WTC11 (cell line): ENCODE measurements around the gene TMTC2.

Experiments used
- FOXJ3 ChIP-seq: sonication (generic); formaldehyde crosslinking; IDR thresholded peaks from 2 replicates; pipeline ENCODE4 v1.9.0; 2021; ENCODE audit warnings: missing genetic modification reagents, mild to moderate bottlenecking, borderline replicate concordance
- KAT7 ChIP-seq: sonication (generic); formaldehyde crosslinking; IDR thresholded peaks from 2 replicates; pipeline ENCODE4 v1.8.1; 2023; ENCODE audit warnings: missing genetic modification reagents, mild to moderate bottlenecking, borderline replicate concordance
- MYBL2 ChIP-seq: sonication (generic); formaldehyde crosslinking; IDR thresholded peaks from 2 replicates; pipeline ENCODE4 v1.8.1; 2023; ENCODE audit warnings: mild to moderate bottlenecking, moderate library complexity, missing genetic modification reagents
- NFYB ChIP-seq: sonication (generic); formaldehyde crosslinking; conservative IDR thresholded peaks from 2 replicates; pipeline ENCODE4 v1.8.0; 2022; ENCODE audit warnings: low read depth, missing genetic modification reagents
- NR3C1 ChIP-seq: sonication (generic); formaldehyde crosslinking; conservative IDR thresholded peaks from 2 replicates; pipeline ENCODE4 v1.8.1; 2023; ENCODE audit warnings: low read depth, mild to moderate bottlenecking, missing genetic modification reagents
- ZNF138 ChIP-seq: sonication (generic); formaldehyde crosslinking; conservative IDR thresholded peaks from 2 replicates; pipeline ENCODE4 v1.8.1; 2022; ENCODE audit warnings: mild to moderate bottlenecking, moderate library complexity, missing genetic modification reagents
- ZNF232 ChIP-seq: sonication (generic); formaldehyde crosslinking; IDR thresholded peaks from 2 replicates; pipeline ENCODE4 v1.8.0; 2022; ENCODE audit warnings: mild to moderate bottlenecking, missing genetic modification reagents
- TF ChIP-seq, protein P1 (sequence below): fragments of 200-600 bp; IDR thresholded peaks from 2 replicates; pipeline ENCODE4 v1.8.0; 2022; ENCODE audit warnings: antibody characterized with exemption
- TF ChIP-seq, protein P2 (sequence below): sonication (generic); formaldehyde crosslinking; IDR thresholded peaks from 2 replicates; pipeline ENCODE4 v1.8.1; 2023; ENCODE audit warnings: mild to moderate bottlenecking, missing genetic modification reagents, moderate library complexity
- TF ChIP-seq, protein P3 (sequence below): sonication (generic); formaldehyde crosslinking; IDR thresholded peaks from 2 replicates; pipeline ENCODE4 v1.8.0; 2022; ENCODE audit warnings: mild to moderate bottlenecking, missing genetic modification reagents

DNA sequence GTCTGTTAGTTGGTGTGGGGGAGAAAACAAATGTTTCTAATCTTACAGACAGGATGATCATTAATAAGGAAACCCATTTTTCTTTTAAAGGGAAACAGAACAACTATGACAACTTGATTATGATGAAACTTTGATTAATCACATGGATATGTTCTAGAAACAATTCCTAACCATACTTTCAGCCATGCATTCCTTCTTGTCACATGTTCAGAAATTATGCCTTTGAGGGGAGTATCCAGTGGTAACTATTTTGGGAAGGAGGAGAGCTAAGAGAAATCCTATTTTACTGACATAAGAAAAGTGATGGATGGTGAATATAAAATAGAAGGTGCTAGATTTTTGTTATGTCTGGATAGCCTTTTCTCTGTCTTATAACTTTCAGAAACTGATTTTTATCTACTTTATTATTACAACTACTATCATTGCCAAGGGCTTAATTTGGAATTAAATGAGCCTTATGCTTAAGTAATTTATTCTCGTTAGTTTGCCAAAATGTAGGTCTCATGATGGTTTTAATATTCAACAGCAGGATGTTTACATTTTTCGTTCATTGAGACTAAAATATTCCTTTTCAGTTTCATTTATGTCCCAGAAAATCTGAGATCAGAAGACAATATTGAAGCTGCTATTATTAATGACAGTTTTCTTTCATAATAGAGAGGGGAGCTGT is 200.1 kb downstream of the TMTC2 start:
- no peak for TF ChIP-seq KAT7
- TF ChIP-seq, protein P1, sequence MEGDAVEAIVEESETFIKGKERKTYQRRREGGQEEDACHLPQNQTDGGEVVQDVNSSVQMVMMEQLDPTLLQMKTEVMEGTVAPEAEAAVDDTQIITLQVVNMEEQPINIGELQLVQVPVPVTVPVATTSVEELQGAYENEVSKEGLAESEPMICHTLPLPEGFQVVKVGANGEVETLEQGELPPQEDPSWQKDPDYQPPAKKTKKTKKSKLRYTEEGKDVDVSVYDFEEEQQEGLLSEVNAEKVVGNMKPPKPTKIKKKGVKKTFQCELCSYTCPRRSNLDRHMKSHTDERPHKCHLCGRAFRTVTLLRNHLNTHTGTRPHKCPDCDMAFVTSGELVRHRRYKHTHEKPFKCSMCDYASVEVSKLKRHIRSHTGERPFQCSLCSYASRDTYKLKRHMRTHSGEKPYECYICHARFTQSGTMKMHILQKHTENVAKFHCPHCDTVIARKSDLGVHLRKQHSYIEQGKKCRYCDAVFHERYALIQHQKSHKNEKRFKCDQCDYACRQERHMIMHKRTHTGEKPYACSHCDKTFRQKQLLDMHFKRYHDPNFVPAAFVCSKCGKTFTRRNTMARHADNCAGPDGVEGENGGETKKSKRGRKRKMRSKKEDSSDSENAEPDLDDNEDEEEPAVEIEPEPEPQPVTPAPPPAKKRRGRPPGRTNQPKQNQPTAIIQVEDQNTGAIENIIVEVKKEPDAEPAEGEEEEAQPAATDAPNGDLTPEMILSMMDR: no peak
- no peak for TF ChIP-seq FOXJ3 (CRISPR knock-in tag)
- no peak for TF ChIP-seq ZNF138 (CRISPR knock-in tag)
- TF ChIP-seq NFYB (CRISPR knock-in tag): no peak
- no peak for TF ChIP-seq MYBL2 (CRISPR knock-in tag)
- TF ChIP-seq, protein P2, sequence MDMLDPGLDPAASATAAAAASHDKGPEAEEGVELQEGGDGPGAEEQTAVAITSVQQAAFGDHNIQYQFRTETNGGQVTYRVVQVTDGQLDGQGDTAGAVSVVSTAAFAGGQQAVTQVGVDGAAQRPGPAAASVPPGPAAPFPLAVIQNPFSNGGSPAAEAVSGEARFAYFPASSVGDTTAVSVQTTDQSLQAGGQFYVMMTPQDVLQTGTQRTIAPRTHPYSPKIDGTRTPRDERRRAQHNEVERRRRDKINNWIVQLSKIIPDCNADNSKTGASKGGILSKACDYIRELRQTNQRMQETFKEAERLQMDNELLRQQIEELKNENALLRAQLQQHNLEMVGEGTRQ (CRISPR knock-in tag): no peak
- no peak for TF ChIP-seq NR3C1 (CRISPR knock-in tag)
- TF ChIP-seq, protein P3, sequence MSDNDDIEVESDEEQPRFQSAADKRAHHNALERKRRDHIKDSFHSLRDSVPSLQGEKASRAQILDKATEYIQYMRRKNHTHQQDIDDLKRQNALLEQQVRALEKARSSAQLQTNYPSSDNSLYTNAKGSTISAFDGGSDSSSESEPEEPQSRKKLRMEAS (CRISPR knock-in tag): no peak
- no peak for TF ChIP-seq ZNF232 (CRISPR knock-in tag)
